Adrenal gland (tissue), 12 donors: ENCODE measurements around the gene ARMH1. TPM values are rescaled to one million over a fixed set of nuclear protein-coding genes. Genes with fewer than 3 reads are reported as not detected.

Experiments
- DNase-seq, 7 donors: peaks; one replicate each; pipeline ENCODE4 v3.0.0-alpha.2; 2019 to 2020
- H3K27ac ChIP-seq, 5 donors: fragments of 200-600 bp; sonication (generic) in 4 of 5; 1 replicate in 3 of 5; 2 replicates in 2 of 5; pipeline versions ENCODE4 v1.5.1 to v1.8.0; 2016 to 2020; ENCODE audit warnings: mild to moderate bottlenecking in 1 of 5
- H3K27me3 ChIP-seq: fragments of 200-600 bp; 2 replicates; pipeline ENCODE4 v1.8.0; 2021
- H3K36me3 ChIP-seq, 2 donors: fragments of 200-600 bp; replicated peaks in 1 of 2; 1 replicate in 1 of 2; 2 replicates in 1 of 2; pipeline versions ENCODE4 v1.5.1 to v1.8.0; 2018 to 2022
- H3K4me1 ChIP-seq, 2 donors: fragments of 200-600 bp; replicated peaks in 1 of 2; 1 replicate in 1 of 2; 2 replicates in 1 of 2; pipeline versions ENCODE4 v1.5.1 to v1.8.0; 2018 to 2021
- H3K4me3 ChIP-seq, 4 donors: fragments of 200-600 bp; sonication (generic) in 3 of 4; one replicate each; pipeline ENCODE4 v1.5.1; 2016 to 2018
- H3K9me3 ChIP-seq, 3 donors: fragments of 200-600 bp; sonication (generic) in 1 of 3; replicated peaks in 1 of 3; 1 replicate in 2 of 3; 2 replicates in 1 of 3; pipeline versions ENCODE4 v1.5.1 to v1.8.0; 2016 to 2021
- CTCF ChIP-seq, 6 experiments: fragments of 450-650 bp in 4 of 6; fragments of 200-600 bp in 2 of 6; sonication (generic) in 1 of 6; IDR thresholded peaks; 1 replicate in 5 of 6; 2 replicates in 1 of 6; pipeline versions ENCODE4 v1.5.1 to v1.8.0; 2016 to 2021; ENCODE audit warnings: antibody characterized with exemption in 6 of 6, mild to moderate bottlenecking in 2 of 6, moderate library complexity in 1 of 6
- POLR2A ChIP-seq, 2 donors: fragments of 450-650 bp; IDR thresholded peaks; one replicate each; pipeline ENCODE4 v1.6.1; 2017; ENCODE audit warnings: antibody characterized with exemption in 2 of 2, mild to moderate bottlenecking in 2 of 2, moderate library complexity in 1 of 2
- WGBS, 4 donors: extraction: QIAGEN DNeasy Blood & Tissue Kit in 2 of 4; methylation state at CpG; one replicate each; pipeline versions ENCODE4 v1.1.5 to v1.1.7; 2013 to 2017; 5-methylcytosine and 5-hydroxymethylcytosine counted together
- intact Hi-C, 2 donors: fragments of 100-400 bp; cut with DNase I; formaldehyde crosslinking; loops; one replicate each; pipeline versions ENCODE4 v1.14.1 to v1.15.0; 2022 to 2023
- polyA plus RNA-seq, 3 donors: library from polyadenylated mRNA; stranded (reverse); fragments of 200-250 nt in 2 of 3; fragments of 350-450 nt in 1 of 3; fragmentation: Illumina TruSeq in 1 of 3; extraction: RNeasy Lipid Tissue Mini Kit (QIAGEN cat#74804) in 1 of 3; gene quantifications; one replicate each; pipeline ENCODE4 v1.2.3, GENCODE V29; 2013 to 2014
- total RNA-seq, 9 donors: library from RNA; depleted of rRNA in 4 of 9; stranded (reverse); fragments of >200 nt in 4 of 9; fragments of 120-200 nt in 1 of 9; fragmentation: NEBNext Ultra II Directional in 1 of 9; extraction: Animal tissue kit (Norgen Biotek cat#: 25700) in 1 of 9; gene quantifications; one replicate each; pipeline versions ENCODE4 v1.1.0 to v1.2.4, GENCODE V29; 2013 to 2023
- donor health status: healthy with polysubstance abuse.
- donor health status: Bipolar disorder and iron deficiency.
- donor health status: DM: yes; HTN: yes; CAD: no.
- donor health status: DM: no; HTN: no; CAD: no.
- donor health status: DM: no; HTN: no; CAD: no.
- donor health status: DM: yes; HTN: yes; CAD: no.

Gene ARMH1
- total and polyA plus RNA-seq, 12 donors = 0.18 to 76.0 (median 4.3) TPM

DNA sequence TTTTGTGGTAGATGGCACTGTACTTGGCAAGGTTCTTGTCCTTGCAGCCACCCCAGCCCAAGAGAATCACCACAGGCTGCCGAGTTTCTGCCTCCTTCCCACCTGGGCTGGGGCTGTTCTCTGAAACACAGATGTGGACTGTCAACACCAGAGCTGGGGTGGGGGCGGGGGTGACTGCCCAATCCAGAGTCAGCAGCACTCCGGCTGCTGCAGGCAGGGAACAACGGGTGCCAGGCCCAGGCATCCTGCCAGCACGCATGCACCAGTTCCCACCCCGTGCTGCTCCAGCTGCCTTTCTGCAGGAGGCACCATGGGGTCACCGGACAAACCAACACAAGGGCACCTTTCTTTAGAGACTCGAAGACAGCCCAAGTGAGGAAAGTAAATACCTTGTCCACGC, 14.3 kb upstream of the ARMH1 start:
- no peaks in the 10 kb centered on the region for H3K9me3 ChIP-seq
- no peaks in the 10 kb centered on the region for H3K27me3 ChIP-seq
- intact Hi-C loops = no loop called here
- H3K27ac ChIP-seq = no peak overlapping the region
- no peak overlapping the region for H3K4me3 ChIP-seq
- DNase-seq = peak in 3 of 7 donors; percentile 43 to 92 (median 57)
- TF ChIP-seq CTCF (IDR thresholded peaks at IDR 0.05) = no peak
- no peak for TF ChIP-seq POLR2A (IDR thresholded peaks at IDR 0.05)
- peaks cover 16 to 21% of the 10 kb centered on the region in 2 donors for H3K4me1 ChIP-seq
- WGBS, 4 donors = 49 to 90% (median 66%) methylated on average over 3 to 9 of the region's 9 CpGs
- H3K36me3 ChIP-seq = no peaks in the 10 kb centered on the region

- Histone ChIP-seq H3K4me1 (peaks cover 16 to 21% of the 10 kb centered on the region in 2 donors), H3K27ac (peak overlapping the region in 3 of 5 donors; percentile 26 to 50 (median 42)), H3K4me3 (no peak overlapping the region), H3K27me3 (no peaks in the 10 kb centered on the region), H3K36me3 (no peaks in the 10 kb centered on the region), H3K9me3 (no peaks in the 10 kb centered on the region)
- DNase-seq = peak in 2 of 7 donors; percentile 37 to 52
- intact Hi-C loops = no loop called here
- TF ChIP-seq CTCF (IDR thresholded peaks at IDR 0.05) (no peak), POLR2A (IDR thresholded peaks at IDR 0.05) (no peak)
- WGBS, 4 donors = 27 to 34% (median 32%) methylated on average over 10 to 15 of the region's 15 CpGs
Observed at GRCh38 chr1:44661781-44662682, 12.5 kb upstream of the ARMH1 start.

DNA sequence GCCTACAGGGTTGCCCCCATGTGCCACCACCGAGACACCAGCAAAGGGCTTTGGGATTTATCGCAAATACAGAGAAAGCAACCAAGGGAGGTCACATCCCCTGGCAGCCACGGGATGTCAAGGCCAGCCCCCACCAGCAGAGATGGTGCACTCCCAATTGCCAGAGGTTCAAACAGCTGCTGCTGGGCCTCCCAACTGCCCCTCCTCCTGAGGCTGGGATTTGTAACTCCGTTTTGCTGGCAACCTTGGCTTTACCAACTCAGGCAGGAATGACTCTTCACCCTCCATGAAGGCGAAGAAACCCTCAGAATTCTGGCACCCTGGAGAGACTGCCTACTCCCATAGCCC, 11.9 kb upstream of the ARMH1 start:
- Histone ChIP-seq H3K9me3 (no peaks in the 10 kb centered on the region), H3K27ac (peak overlapping the region in 2 of 5 donors; percentile 42 to 50), H3K4me1 (peaks cover 16 to 21% of the 10 kb centered on the region in 2 donors), H3K36me3 (no peaks in the 10 kb centered on the region), H3K27me3 (no peaks in the 10 kb centered on the region), H3K4me3 (no peak overlapping the region)
- TF ChIP-seq POLR2A (IDR thresholded peaks at IDR 0.05) (no peak), CTCF (IDR thresholded peaks at IDR 0.05) (no peak)
- intact Hi-C loops = no loop called here
- peak in 4 of 7 donors; percentile 56 to 70 (median 61) for DNase-seq
- WGBS, 4 donors = 28 to 41% (median 36%) methylated on average over 4 to 5 of the region's 5 CpGs

DNA sequence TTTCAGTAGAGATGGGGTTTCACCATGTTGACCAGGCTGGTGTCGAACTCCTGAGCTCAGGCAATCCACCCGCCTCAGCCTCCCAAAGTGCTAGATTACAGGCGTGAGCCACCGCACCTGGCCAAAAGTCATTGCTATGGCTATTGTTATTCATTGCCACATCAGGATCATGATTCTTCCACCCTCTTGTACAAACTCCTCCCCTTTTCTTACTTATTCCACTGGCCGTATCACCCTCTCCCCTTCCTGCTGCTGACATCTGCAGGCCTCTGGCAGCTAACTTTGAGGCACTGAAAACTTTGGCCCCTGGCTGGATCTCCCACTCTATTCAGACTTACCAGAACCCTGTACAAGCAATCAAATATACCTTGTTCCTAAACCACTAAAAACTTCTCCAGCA, 11.1 kb upstream of the ARMH1 start:
- 94 to 99% (median 97%) methylated on average over 5 of the region's 5 CpGs for WGBS, 4 donors
- no peaks in the 10 kb centered on the region for H3K9me3 ChIP-seq
- intact Hi-C loops = no loop called here
- no peak for DNase-seq
- H3K27ac ChIP-seq = no peak overlapping the region
- TF ChIP-seq POLR2A (IDR thresholded peaks at IDR 0.05) = no peak
- no peak for TF ChIP-seq CTCF (IDR thresholded peaks at IDR 0.05)
- H3K36me3 ChIP-seq = no peaks in the 10 kb centered on the region
- H3K4me1 ChIP-seq = peaks cover 16 to 21% of the 10 kb centered on the region in 2 donors
- no peak overlapping the region for H3K4me3 ChIP-seq
- no peaks in the 10 kb centered on the region for H3K27me3 ChIP-seq
